ENCODE results near the gene MAP3K21.

The MAP3K21 gene

DNA sequence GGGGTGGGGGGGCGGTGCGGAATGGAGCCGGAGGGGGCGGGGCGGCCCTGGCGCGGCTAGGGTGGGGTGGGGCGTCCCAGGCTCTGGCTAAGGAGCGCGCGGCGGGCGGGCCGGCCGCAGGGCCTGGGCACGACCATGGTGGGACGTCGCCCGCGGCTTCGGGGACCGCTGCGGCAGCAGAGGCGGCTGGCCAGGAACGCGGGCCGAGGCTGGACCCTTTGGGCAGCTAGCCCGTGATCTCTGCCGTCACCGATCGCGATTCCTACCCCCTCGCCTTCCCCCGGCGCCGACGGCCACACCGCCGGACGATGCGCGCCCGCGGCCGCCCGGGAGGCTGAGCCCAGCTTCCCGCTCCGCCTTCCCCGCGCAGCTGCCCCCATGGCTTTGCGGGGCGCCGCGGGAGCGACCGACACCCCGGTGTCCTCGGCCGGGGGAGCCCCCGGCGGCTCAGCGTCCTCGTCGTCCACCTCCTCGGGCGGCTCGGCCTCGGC is at the start of gene MAP3K21:
MAP3K21 (plus strand) TSS at position 74 of the 491 bp plus-strand sequence; CDS start at position 379, 305 bp downstream.
- Histone ChIP-seq H3K27ac (ENCODE audit: low read length) (no peak within 1 kb of the TSS), H3K4me3 (ENCODE audit: low read depth in 1 of 2, low read length in 2 of 2) (peak within 1 kb of the TSS; percentile 55 to 73), H3K4me1 (ENCODE audit: control insufficient read depth in 1 of 2, insufficient read depth in 2 of 2, low read length in 2 of 2) (peaks cover 0 to 12% of the 10 kb centered on the region in 2 donors), H3K27me3 (ENCODE audit: low read depth, low read length) (peaks cover 10% of the 10 kb centered on the region), H3K9me3 (ENCODE audit: control insufficient read depth in 1 of 2, low read length in 2 of 2) (no peaks in the 10 kb centered on the region), H3K36me3 (ENCODE audit: control insufficient read depth in 1 of 2, insufficient read depth in 2 of 2, low read length in 2 of 2) (no peaks in the 10 kb centered on the region)

DNA sequence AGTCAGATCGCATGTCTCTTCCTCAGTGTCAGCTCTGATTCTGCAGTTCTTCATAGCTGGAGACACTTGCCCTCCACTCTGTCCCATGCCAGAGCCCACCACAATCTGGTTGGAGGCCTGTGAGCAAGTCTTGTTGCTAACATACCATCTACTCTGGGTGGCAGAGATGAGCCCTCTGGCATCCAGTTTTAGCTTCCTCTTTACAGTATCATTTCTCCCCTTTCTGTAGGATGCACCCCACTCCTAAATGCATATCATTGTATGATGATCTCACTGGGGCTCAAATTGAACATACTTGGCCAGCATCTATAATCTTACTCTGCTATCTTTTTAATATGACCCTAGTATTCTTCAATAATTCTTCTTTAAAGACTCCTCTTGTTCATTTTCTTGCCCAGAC is 48.9 kb upstream of the MAP3K21 start:
- H3K27me3 ChIP-seq (ENCODE audit: low read depth, low read length): no peaks in the 10 kb centered on the region
- H3K36me3 ChIP-seq (ENCODE audit: control insufficient read depth in 1 of 2, insufficient read depth in 2 of 2, low read length in 2 of 2): no peaks in the 10 kb centered on the region
- no peak overlapping the region for H3K27ac ChIP-seq (ENCODE audit: low read length)
- H3K4me1 ChIP-seq (ENCODE audit: control insufficient read depth in 1 of 2, insufficient read depth in 2 of 2, low read length in 2 of 2): no peaks in the 10 kb centered on the region
- no peaks in the 10 kb centered on the region for H3K9me3 ChIP-seq (ENCODE audit: control insufficient read depth in 1 of 2, low read length in 2 of 2)
- no peak overlapping the region for H3K4me3 ChIP-seq (ENCODE audit: low read depth in 1 of 2, low read length in 2 of 2)

DNA sequence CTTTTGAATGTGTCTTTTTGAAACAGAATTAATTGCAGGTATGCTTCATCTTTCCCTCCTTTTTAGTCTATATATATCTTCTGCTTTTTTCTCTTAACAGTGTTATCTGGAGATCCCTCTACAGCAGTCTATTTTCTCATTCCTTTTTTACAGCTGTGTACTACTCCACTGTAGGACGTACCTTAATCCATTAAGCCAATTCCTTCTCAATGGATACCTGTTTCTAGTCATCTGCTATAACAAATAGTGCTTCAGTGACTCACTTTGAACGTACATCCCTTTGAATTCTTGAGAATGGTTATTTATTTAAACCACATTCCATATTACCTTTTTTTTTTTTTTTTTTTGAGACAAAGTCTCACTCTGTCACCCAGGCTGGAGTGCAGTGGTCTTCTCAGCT is 47.6 kb upstream of the MAP3K21 start:
- Histone ChIP-seq H3K4me3 (ENCODE audit: low read depth in 1 of 2, low read length in 2 of 2) (no peak overlapping the region), H3K36me3 (ENCODE audit: control insufficient read depth in 1 of 2, insufficient read depth in 2 of 2, low read length in 2 of 2) (no peaks in the 10 kb centered on the region), H3K27ac (ENCODE audit: low read length) (no peak overlapping the region), H3K4me1 (ENCODE audit: control insufficient read depth in 1 of 2, insufficient read depth in 2 of 2, low read length in 2 of 2) (no peaks in the 10 kb centered on the region), H3K9me3 (ENCODE audit: control insufficient read depth in 1 of 2, low read length in 2 of 2) (no peaks in the 10 kb centered on the region), H3K27me3 (ENCODE audit: low read depth, low read length) (no peaks in the 10 kb centered on the region)

DNA sequence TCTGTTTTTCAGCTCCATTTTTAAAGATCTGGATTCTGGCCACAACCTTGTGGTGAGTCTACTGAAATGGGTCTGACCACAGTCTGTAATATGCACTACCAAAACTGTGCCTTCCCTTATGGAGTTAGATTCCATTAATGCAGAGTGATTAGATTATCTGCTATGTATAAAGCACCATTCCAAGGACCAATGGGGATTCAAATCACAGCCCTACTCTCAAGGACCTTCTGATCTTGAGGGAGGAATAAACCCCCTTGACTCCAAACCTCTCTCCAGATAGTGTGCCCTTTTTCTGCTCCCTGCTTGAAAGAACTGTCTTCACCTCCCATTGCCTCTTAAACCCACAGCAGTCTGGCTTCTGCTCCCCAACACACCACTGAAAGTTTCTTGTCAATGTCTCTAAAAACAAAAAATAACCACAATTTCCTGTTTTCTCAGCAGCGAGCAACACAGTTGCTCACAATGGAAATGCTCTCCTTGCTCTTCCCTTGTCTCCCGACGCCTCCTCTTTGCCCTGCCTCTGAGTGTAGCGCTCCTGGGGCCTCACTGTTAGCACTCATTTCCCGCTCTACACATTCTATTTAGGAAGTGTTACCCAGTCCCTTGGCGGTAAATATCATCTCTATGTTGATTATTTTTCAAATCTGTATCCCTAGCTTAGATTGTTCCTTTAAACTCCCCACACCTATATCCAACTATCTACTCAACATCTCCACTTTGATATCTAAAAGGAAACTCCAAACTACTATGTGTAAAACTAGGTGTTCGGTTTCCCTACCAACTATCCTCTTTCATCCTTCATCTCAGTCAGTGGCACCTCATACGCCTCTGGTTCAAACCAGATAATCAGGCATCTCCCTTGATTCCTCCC is 45.6 kb upstream of the MAP3K21 start:
- no peaks in the 10 kb centered on the region for H3K9me3 ChIP-seq (ENCODE audit: control insufficient read depth in 1 of 2, low read length in 2 of 2)

DNA sequence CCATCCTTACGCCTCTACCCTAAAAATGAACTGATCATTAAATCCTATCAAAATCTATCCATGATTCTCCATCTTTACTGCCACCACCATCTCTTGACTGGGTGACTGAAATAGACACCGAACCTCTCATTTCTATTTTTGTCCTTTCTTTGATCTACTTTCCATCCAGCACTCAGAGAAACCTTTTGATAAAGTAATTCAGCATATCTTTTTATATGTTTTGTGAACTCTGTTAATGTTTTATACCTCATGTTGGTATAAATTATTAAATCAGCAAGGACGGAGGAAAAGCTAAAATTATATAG is 45.0 kb upstream of the MAP3K21 start:
- Histone ChIP-seq H3K9me3 (ENCODE audit: control insufficient read depth in 1 of 2, low read length in 2 of 2) (no peaks in the 10 kb centered on the region), H3K27me3 (ENCODE audit: low read depth, low read length) (no peaks in the 10 kb centered on the region), H3K27ac (ENCODE audit: low read length) (no peak overlapping the region), H3K4me3 (ENCODE audit: low read depth in 1 of 2, low read length in 2 of 2) (no peak overlapping the region), H3K36me3 (ENCODE audit: control insufficient read depth in 1 of 2, insufficient read depth in 2 of 2, low read length in 2 of 2) (no peaks in the 10 kb centered on the region), H3K4me1 (ENCODE audit: control insufficient read depth in 1 of 2, insufficient read depth in 2 of 2, low read length in 2 of 2) (no peaks in the 10 kb centered on the region)

More for the DNA sequence above, 45.6 kb upstream of the MAP3K21 start:
- H3K36me3 ChIP-seq (ENCODE audit: control insufficient read depth in 1 of 2, insufficient read depth in 2 of 2, low read length in 2 of 2): no peaks in the 10 kb centered on the region
- no peak overlapping the region for H3K4me3 ChIP-seq (ENCODE audit: low read depth in 1 of 2, low read length in 2 of 2)
- no peaks in the 10 kb centered on the region for H3K27me3 ChIP-seq (ENCODE audit: low read depth, low read length)
- H3K4me1 ChIP-seq (ENCODE audit: control insufficient read depth in 1 of 2, insufficient read depth in 2 of 2, low read length in 2 of 2): no peaks in the 10 kb centered on the region
- H3K27ac ChIP-seq (ENCODE audit: low read length): no peak overlapping the region

DNA sequence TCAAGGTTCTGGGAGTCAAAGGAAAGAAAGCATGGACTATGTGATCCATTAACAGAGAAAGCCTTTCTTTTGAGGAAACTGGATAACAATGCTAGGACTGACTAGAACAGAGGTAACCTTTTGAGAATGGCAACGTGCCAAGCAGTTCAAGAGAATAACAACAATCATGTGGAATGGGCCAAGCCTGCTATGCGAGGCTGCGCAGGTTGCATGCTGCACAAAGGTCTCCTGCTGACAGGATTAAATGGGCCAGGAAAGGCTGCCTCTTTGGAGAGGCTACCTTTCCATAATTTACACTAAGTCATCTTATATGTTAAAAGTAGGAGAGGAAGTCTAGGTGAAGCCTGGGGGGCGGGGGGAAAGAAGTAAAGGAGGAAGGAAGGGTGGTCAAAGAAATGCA is 37.8 kb upstream of the MAP3K21 start:
- no peak overlapping the region for H3K4me3 ChIP-seq (ENCODE audit: low read depth in 1 of 2, low read length in 2 of 2)
- no peaks in the 10 kb centered on the region for H3K9me3 ChIP-seq (ENCODE audit: control insufficient read depth in 1 of 2, low read length in 2 of 2)
- H3K27ac ChIP-seq (ENCODE audit: low read length): no peak overlapping the region
- H3K4me1 ChIP-seq (ENCODE audit: control insufficient read depth in 1 of 2, insufficient read depth in 2 of 2, low read length in 2 of 2): no peaks in the 10 kb centered on the region
- H3K27me3 ChIP-seq (ENCODE audit: low read depth, low read length): no peaks in the 10 kb centered on the region
- H3K36me3 ChIP-seq (ENCODE audit: control insufficient read depth in 1 of 2, insufficient read depth in 2 of 2, low read length in 2 of 2): no peaks in the 10 kb centered on the region

DNA sequence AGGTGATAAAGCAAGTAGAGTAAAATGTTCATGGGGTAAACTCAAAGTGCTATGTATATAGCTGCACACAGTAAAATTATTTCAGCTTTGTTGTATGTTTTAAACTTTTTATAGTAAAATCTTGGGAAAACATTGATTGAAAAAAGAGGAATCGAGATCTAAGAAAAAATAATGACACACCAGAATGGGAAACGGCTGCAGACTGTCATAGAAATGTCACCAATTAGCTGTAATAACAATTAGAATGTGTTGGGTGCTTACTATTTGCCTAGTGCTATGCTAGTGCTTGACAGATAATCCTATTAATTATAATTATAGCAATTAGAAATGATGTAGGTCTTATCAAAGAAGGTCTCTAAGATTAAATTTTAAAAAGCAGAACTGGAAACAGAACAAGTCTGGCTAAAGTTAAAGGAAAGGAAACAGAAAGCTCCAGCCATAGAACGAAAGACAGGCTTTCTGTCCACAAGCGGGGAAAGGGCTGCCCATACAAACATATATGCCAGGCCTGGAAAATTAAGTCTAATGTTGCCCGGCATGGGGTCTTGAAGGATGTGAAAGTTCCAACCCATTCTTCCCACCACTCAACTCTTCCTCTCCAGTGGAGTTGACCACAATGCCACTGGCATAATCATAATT is 37.0 kb upstream of the MAP3K21 start:
- Histone ChIP-seq H3K27ac (ENCODE audit: low read length) (no peak overlapping the region), H3K27me3 (ENCODE audit: low read depth, low read length) (no peaks in the 10 kb centered on the region), H3K4me3 (ENCODE audit: low read depth in 1 of 2, low read length in 2 of 2) (no peak overlapping the region), H3K4me1 (ENCODE audit: control insufficient read depth in 1 of 2, insufficient read depth in 2 of 2, low read length in 2 of 2) (peaks cover 0 to 8% of the 10 kb centered on the region in 2 donors), H3K36me3 (ENCODE audit: control insufficient read depth in 1 of 2, insufficient read depth in 2 of 2, low read length in 2 of 2) (no peaks in the 10 kb centered on the region), H3K9me3 (ENCODE audit: control insufficient read depth in 1 of 2, low read length in 2 of 2) (no peaks in the 10 kb centered on the region)

DNA sequence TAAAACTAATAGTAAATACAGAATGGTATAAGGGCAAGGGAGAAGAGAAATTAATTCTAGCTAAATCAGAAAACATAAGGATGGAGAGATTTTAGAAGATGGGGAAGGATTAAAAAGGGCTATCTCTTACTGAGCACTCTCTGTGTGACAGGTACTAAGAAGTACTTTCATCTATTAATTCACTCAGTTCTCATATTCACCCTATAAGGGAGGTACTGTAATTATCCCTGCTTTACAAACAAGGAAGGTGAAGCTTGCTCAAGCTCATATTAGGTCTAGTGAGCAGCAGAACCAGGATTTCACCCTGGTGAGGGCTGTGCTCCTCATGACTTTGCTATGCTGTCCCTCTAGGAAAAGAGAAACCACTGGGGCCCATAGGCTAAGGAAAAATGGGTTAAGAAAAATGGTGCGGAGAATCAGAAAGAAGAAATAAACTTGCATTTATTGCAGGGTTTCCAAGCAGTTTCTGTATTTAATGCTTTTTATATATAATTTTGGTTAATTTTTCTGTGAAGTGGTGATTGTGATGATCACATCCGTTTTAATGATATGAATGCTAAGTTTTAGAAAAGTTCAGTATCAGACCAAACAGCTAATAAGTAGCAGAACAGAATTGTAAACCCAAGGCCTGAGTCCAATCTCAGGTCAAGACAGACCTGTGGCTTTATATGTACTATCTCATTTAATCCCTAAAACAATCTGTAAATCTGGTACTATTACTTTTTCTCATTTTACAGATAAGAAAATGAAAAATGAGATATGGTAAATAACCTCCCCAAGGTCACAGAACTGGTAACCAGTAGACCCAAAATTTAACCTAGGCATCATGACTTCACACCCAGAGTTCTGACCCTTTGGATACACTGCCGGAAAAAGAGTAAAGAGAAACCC is 33.7 kb upstream of the MAP3K21 start:
- H3K4me1 ChIP-seq (ENCODE audit: control insufficient read depth in 1 of 2, insufficient read depth in 2 of 2, low read length in 2 of 2): peaks cover 0 to 11% of the 10 kb centered on the region in 2 donors
- no peaks in the 10 kb centered on the region for H3K36me3 ChIP-seq (ENCODE audit: control insufficient read depth in 1 of 2, insufficient read depth in 2 of 2, low read length in 2 of 2)
- H3K27me3 ChIP-seq (ENCODE audit: low read depth, low read length): no peaks in the 10 kb centered on the region
- H3K9me3 ChIP-seq (ENCODE audit: control insufficient read depth in 1 of 2, low read length in 2 of 2): no peaks in the 10 kb centered on the region
- H3K4me3 ChIP-seq (ENCODE audit: low read depth in 1 of 2, low read length in 2 of 2): no peak overlapping the region
- H3K27ac ChIP-seq (ENCODE audit: low read length): no peak overlapping the region

DNA sequence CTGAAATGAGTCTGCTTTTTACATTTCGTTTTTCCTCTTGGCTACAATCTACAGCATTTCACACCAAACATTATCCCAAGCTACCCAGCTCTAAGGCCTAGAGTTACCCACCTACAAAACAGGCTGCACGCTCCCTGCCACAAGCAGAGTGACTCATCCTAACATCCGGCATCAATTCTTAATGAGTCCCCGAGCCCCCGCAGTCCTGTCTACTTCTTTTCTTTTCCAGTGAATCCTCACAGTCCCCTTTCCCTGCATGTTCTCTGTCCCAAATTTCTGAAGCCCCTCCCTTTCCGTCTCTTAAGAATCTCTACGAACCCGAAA is 32.6 kb upstream of the MAP3K21 start:
- Histone ChIP-seq H3K4me3 (ENCODE audit: low read depth in 1 of 2, low read length in 2 of 2) (peak overlapping the region; percentile 60 to 68), H3K36me3 (ENCODE audit: control insufficient read depth in 1 of 2, insufficient read depth in 2 of 2, low read length in 2 of 2) (no peaks in the 10 kb centered on the region), H3K27me3 (ENCODE audit: low read depth, low read length) (no peaks in the 10 kb centered on the region), H3K9me3 (ENCODE audit: control insufficient read depth in 1 of 2, low read length in 2 of 2) (no peaks in the 10 kb centered on the region), H3K4me1 (ENCODE audit: control insufficient read depth in 1 of 2, insufficient read depth in 2 of 2, low read length in 2 of 2) (peaks cover 0 to 11% of the 10 kb centered on the region in 2 donors), H3K27ac (ENCODE audit: low read length) (no peak overlapping the region)

DNA sequence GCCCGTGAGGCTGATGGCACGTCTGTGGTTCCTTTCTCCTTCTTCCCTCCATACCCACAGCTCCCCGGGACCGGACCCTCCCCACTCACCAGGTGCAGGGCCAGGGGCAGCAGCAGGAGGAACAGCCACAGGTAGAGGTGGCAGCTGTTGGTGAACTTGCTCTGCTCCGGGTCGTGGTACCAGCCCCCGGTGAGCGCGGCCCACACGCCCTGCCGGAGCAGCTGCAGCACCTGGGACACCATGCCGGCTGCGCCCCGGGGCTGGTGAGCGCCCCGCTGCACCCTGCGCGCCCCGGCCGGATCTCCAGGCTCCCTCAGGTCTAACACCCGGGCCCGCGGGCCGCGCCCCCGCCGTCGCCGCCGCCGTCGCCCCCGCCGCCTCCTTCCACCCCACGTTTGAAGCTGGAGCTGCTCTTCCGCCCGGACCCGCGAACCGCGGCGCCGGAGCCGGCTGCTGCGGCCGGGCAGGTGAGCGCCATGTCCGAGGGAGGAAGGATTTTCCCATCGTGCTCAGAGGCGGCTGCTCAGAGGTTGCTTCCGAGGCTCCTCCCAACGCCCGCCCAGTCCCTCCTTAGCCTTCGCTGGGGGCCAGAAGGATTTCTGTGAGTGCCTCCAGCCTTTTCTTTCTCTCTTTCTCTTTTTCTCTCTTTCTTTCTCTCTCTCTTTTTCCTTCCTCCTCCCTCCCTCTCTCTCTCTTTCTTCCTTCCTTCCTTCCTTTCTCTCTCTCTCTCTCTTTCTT is 32.1 kb upstream of the MAP3K21 start, which contains the start of gene PCNX2:
PCNX2 (minus strand) TSS at position 489 of the 738 bp plus-strand sequence; CDS start at position 242, 247 bp downstream.
- H3K27ac ChIP-seq (ENCODE audit: low read length): no peak within 1 kb of the TSS
- peak within 1 kb of the TSS; percentile 60 to 68 for H3K4me3 ChIP-seq (ENCODE audit: low read depth in 1 of 2, low read length in 2 of 2)
- no peaks in the 10 kb centered on the region for H3K27me3 ChIP-seq (ENCODE audit: low read depth, low read length)
- H3K9me3 ChIP-seq (ENCODE audit: control insufficient read depth in 1 of 2, low read length in 2 of 2): no peaks in the 10 kb centered on the region
- H3K36me3 ChIP-seq (ENCODE audit: control insufficient read depth in 1 of 2, insufficient read depth in 2 of 2, low read length in 2 of 2): no peaks in the 10 kb centered on the region
- H3K4me1 ChIP-seq (ENCODE audit: control insufficient read depth in 1 of 2, insufficient read depth in 2 of 2, low read length in 2 of 2): peaks cover 0 to 11% of the 10 kb centered on the region in 2 donors
